Measurements from ENCODE around the gene SEPTIN2. TPM values are rescaled to one million over a fixed set of nuclear protein-coding genes. Genes with fewer than 3 reads are reported as not detected.

Gene SEPTIN2
- total and polyA plus RNA-seq, 2 donors (not counting 3 experiments of a cell fraction or from before 2014, with no cell fraction given), result 427 to 512 TPM

- Histone ChIP-seq H2AFZ (ENCODE audit: low read depth, low read length) (no peak overlapping the region), H3K4me3 (replicated peaks in 1 of 3; ENCODE audit: insufficient read depth in 1 of 3, low read depth in 1 of 3, low read length in 3 of 3) (peak overlapping the region in 1 of 3 experiments; percentile 92), H3K27me3 (ENCODE audit: control insufficient read depth in 2 of 2, insufficient read depth in 2 of 2, low read length in 2 of 2) (no peaks in the 10 kb centered on the region), H3K36me3 (ENCODE audit: control insufficient read depth in 2 of 2, extremely low read depth in 1 of 2, insufficient read depth in 2 of 2, low read length in 2 of 2) (peaks cover 10 to 14% of the 10 kb centered on the region in 2 experiments), H4K20me1 (replicated peaks; ENCODE audit: control insufficient read depth, extremely low read depth, insufficient read depth, low read length) (peaks cover 9% of the 10 kb centered on the region), H3K79me2 (ENCODE audit: control insufficient read depth, insufficient read depth, low read length) (peaks cover 75% of the 10 kb centered on the region), H3K9me1 (replicated peaks; ENCODE audit: control insufficient read depth, extremely low read depth, insufficient read depth, low read length) (no peaks in the 10 kb centered on the region), H3K9ac (replicated peaks; ENCODE audit: extremely low read depth, insufficient read depth, low read length) (peak overlapping the region; percentile 3), H3K9me3 (replicated peaks; ENCODE audit: control insufficient read depth, insufficient read depth, low read length) (no peaks in the 10 kb centered on the region), H3K27ac (ENCODE audit: insufficient read depth, low read depth, low read length) (no peak overlapping the region), H3K4me1 (ENCODE audit: control insufficient read depth, extremely low read depth, insufficient read depth, low read length) (peaks cover 27% of the 10 kb centered on the region), H3K4me2 (ENCODE audit: insufficient read depth, low read length) (peak overlapping the region; percentile 95)
- dilution Hi-C loops (cut with MboI; ENCODE audit: extremely low pct_ligation_motif_present, low sequenced_read_pairs), result no loop called here
- intact Hi-C loops (cut with micrococcal nuclease), result no loop called here
- TF ChIP-seq MAX (IDR thresholded peaks at IDR 0.05; ENCODE audit: insufficient read depth, insufficient read length) (no peak), EZH2 (IDR thresholded peaks at IDR 0.05; ENCODE audit: borderline replicate concordance, low read depth, low read length, severe bottlenecking) (no peak), MYC (IDR thresholded peaks at IDR 0.05; ENCODE audit: low read depth, low read length) (no peak), CTCF (IDR thresholded peaks at IDR 0.05; ENCODE audit: extremely low read depth in 1 of 2, insufficient read depth in 1 of 2, low read depth in 1 of 2, low read length in 2 of 2) (no peak), POLR2AphosphoS5 (IDR thresholded peaks at IDR 0.05; ENCODE audit: insufficient read depth, low read depth, low read length) (no peak), GATA2 (IDR thresholded peaks at IDR 0.05; ENCODE audit: insufficient read depth, insufficient read length, low read depth, low read length) (no peak), JUN (IDR thresholded peaks at IDR 0.05; ENCODE audit: borderline replicate concordance, insufficient read depth, insufficient read length, low read depth) (no peak), POLR2A (IDR thresholded peaks at IDR 0.05; ENCODE audit: low read depth, low read length) (no peak), FOS (IDR thresholded peaks at IDR 0.05; ENCODE audit: borderline replicate concordance, insufficient read depth, low read length) (no peak)
- DNase-seq (ENCODE audit: low read depth, low spot score) (no peak), FAIRE-seq (no peak)
- CTCF ChIA-PET, result no interaction called here
- POLR2A ChIA-PET, result no interaction called here
- BruUV-seq (replicated peaks), result no TSS peak
Measured at GRCh38 chr2:241270531-241270930, 45.2 kb upstream of the SEPTIN2 start.
